Right lobe of liver (tissue), 6 donors: ENCODE data around the gene MAPK8IP3. TPM values are rescaled to one million over a fixed set of nuclear protein-coding genes. Genes with fewer than 3 reads are reported as not detected.
A peak's percentile ranks its signal among the peaks of the same experiment; 100 is the strongest.

Source experiments
- ATAC-seq, 4 donors: fragments of 200-7000 bp; cut with Tn5 transposase; one replicate each; pipeline ENCODE4 v1.9.1; 2020; ENCODE audit warnings: mild to moderate bottlenecking in 4 of 4, moderate library complexity in 4 of 4
- DNase-seq, 3 donors: peaks; one replicate each; pipeline ENCODE4 v3.0.0-alpha.2; 2020
- H3K27ac ChIP-seq, 3 donors: fragments of 200-600 bp; one replicate each; pipeline ENCODE4 v1.8.0; 2022
- H3K27me3 ChIP-seq, 2 donors: fragments of 200-600 bp; one replicate each; pipeline ENCODE4 v1.8.0; 2022
- H3K36me3 ChIP-seq, 4 donors: fragments of 200-600 bp; sonication (generic) in 1 of 4; one replicate each; pipeline versions ENCODE4 v1.5.1 to v1.8.0; 2017 to 2022; ENCODE audit warnings: control low read depth in 1 of 4
- H3K4me1 ChIP-seq, 4 donors: fragments of 200-600 bp; sonication (generic) in 1 of 4; one replicate each; pipeline versions ENCODE4 v1.5.1 to v1.8.0; 2017 to 2022; ENCODE audit warnings: control low read depth in 1 of 4
- H3K4me3 ChIP-seq, 3 donors: fragments of 200-600 bp; one replicate each; pipeline ENCODE4 v1.8.0; 2022
- H3K9me3 ChIP-seq, 4 donors: fragments of 200-600 bp; sonication (generic) in 1 of 4; one replicate each; pipeline versions ENCODE4 v1.5.1 to v1.8.0; 2017 to 2022; ENCODE audit warnings: control low read depth in 1 of 4
- CTCF ChIP-seq, 4 donors: fragments of 200-600 bp in 3 of 4; fragments of 450-650 bp in 1 of 4; IDR thresholded peaks; one replicate each; pipeline versions ENCODE4 v1.5.1 to v1.8.0; 2016 to 2022; ENCODE audit warnings: antibody characterized with exemption in 4 of 4, mild to moderate bottlenecking in 2 of 4
- POLR2A ChIP-seq: fragments of 450-650 bp; IDR thresholded peaks from one replicate; pipeline ENCODE4 v1.6.1; 2017; ENCODE audit warnings: antibody characterized with exemption, mild to moderate bottlenecking
- WGBS: methylation state at CpG from one replicate; pipeline ENCODE4 v1.1.6; 2018; ENCODE audit warnings: low coverage, low lambda C conversion rate; ENCODE audit not compliant: insufficient coverage; ENCODE audit errors: missing lambda C conversion rate; 5-methylcytosine and 5-hydroxymethylcytosine counted together
- intact Hi-C, 2 donors: fragments of 100-400 bp; cut with DNase I; formaldehyde crosslinking; loops; one replicate each; pipeline versions ENCODE4 v1.11.2 to v1.14.1; 2022
- total RNA-seq, 6 experiments: library from RNA; depleted of rRNA in 2 of 6; stranded (reverse); fragments of >200 nt in 2 of 6; fragmentation: NEBNext Ultra II Directional in 3 of 6; extraction: Animal tissue kit (Norgen Biotek cat#: 25700) in 3 of 6; gene quantifications; one replicate each; pipeline versions ENCODE4 v1.1.0 to v1.2.4, GENCODE V29; 2016 to 2023
- donor health status: DM: no; HTN: yes; CAD: no.
- donor health status: DM: no; HTN: no; CAD: no.
- donor health status: DM: no; HTN: no; CAD: no.
- donor health status: DM: no; HTN: yes; CAD: no.
- donor health status: DM: no; HTN: yes; CAD: no.

MAPK8IP3 gene
- total RNA-seq, 6 experiments from 2014 or later, result 8.7 to 37.3 (median 23.0) TPM

- TF ChIP-seq CTCF (IDR thresholded peaks at IDR 0.05) (peak in 1 of 4 donors; percentile 29), POLR2A (peak; percentile 21)
- H3K27ac ChIP-seq, result peak overlapping the region in 2 of 3 donors; percentile 58 to 71
- H3K36me3 ChIP-seq, result peaks cover 0 to 22% (median 4%) of the 10 kb centered on the region in 4 donors
- DNase-seq (peak; percentile 85 to 95 (median 94)), ATAC-seq (peak; percentile 50 to 57 (median 54))
- WGBS, result 38% methylated on average over 8 of the region's 27 CpGs
- H3K4me3 ChIP-seq, result peak overlapping the region in 2 of 3 donors; percentile 14 to 21
- H3K9me3 ChIP-seq, result no peaks in the 10 kb centered on the region
- peaks cover 0 to 35% (median 11%) of the 10 kb centered on the region in 4 donors for H3K4me1 ChIP-seq
- H3K27me3 ChIP-seq, result no peaks in the 10 kb centered on the region
- intact Hi-C loops, result loop anchor here in 1 of 2 donors (5.0 kb wide), 1 partner anchor 42 kb away; no protein-coding TSS in a partner anchor
Measured at GRCh38 chr16:1779741-1780676, 74.0 kb downstream of the MAPK8IP3 start.

GRCh38 chr16:1780677-1781072, 74.7 kb downstream of the MAPK8IP3 start:
- peak overlapping the region in 2 of 3 donors; percentile 58 to 71 for H3K27ac ChIP-seq
- TF ChIP-seq CTCF (IDR thresholded peaks at IDR 0.05), result no peak
- no peak for TF ChIP-seq POLR2A
- intact Hi-C loops, result no loop called here
- H3K36me3 ChIP-seq, result peaks cover 0 to 22% (median 4%) of the 10 kb centered on the region in 4 donors
- H3K4me1 ChIP-seq, result peaks cover 0 to 35% (median 11%) of the 10 kb centered on the region in 4 donors
- H3K9me3 ChIP-seq, result no peaks in the 10 kb centered on the region
- ATAC-seq (no peak), DNase-seq (no peak)
- H3K27me3 ChIP-seq, result no peaks in the 10 kb centered on the region
- 55% methylated on average over 6 of the region's 6 CpGs for WGBS
- H3K4me3 ChIP-seq, result peak overlapping the region in 1 of 3 donors; percentile 94

DNA sequence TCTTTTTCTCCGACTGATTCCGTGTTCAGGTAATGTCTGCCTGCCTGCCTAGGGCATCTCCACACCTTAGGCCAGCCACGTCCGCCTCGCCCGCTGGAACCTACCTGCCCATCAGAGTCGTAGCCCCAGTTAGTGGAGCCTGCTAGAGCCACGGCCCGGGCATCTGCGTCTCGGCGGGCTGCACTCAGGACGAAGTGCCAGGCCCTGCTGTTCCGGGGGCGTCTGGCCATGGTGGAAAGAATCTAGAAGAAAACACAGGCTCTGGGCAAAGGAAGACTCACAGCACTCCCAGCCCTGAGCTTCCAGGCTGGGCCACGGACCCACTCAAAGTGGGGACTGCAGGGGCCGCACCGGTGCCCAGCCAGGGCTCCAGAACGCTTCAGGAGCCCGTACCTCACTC, 75.3 kb downstream of the MAPK8IP3 start:
- WGBS, result 60% methylated on average over 1 of the region's 20 CpGs
- DNase-seq (peak in 2 of 3 donors; percentile 37 to 56), ATAC-seq (no peak)
- no peak for TF ChIP-seq CTCF (IDR thresholded peaks at IDR 0.05)
- no peak for TF ChIP-seq POLR2A
- Histone ChIP-seq H3K4me3 (peak overlapping the region; percentile 84 to 94 (median 86)), H3K9me3 (no peaks in the 10 kb centered on the region), H3K27me3 (no peaks in the 10 kb centered on the region), H3K4me1 (peaks cover 0 to 35% (median 11%) of the 10 kb centered on the region in 4 donors), H3K36me3 (peaks cover 0 to 22% (median 4%) of the 10 kb centered on the region in 4 donors), H3K27ac (peak overlapping the region; percentile 75 to 95 (median 78))
- intact Hi-C loops, result no loop called here

DNA sequence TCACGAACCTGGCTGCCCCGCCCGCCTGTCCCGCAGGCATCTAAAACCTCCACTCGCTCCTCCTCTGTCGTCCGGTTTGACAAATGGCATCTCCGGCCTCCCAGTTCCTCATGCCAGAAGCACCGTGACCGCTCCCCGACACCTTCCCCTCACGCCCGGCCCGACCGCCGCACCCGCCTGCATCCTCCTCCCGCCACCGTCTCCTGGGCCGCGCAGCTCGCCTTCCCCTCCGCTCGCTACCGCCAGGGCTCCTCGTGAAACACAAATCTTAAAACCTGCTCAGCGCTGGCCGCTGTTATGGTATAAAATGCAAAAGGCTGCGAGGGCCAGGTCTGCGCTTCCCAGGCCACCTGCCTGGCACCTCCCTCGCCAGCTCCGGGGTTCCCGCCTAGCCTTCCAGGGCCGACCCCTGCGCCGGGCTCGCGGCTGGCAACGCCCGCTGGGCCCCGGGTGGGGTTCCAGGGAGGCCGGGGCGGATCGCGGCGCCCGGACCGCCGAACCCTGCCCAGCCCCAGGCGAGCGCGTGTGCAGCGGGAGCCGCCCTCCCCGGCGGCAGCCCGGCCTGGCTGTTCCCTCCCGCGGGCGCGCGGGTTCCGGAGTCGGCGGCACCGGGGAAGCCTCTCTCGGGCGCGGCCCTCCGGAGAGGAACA, 75.9 kb downstream of the MAPK8IP3 start:
- TF ChIP-seq POLR2A, result no peak

More for the DNA sequence above, 75.9 kb downstream of the MAPK8IP3 start:
- intact Hi-C loops, result no loop called here
- WGBS, result 0% methylated on average over 24 of the region's 70 CpGs
- Histone ChIP-seq H3K4me1 (peaks cover 0 to 35% (median 11%) of the 10 kb centered on the region in 4 donors), H3K4me3 (peak overlapping the region; percentile 84 to 94 (median 86)), H3K27ac (peak overlapping the region; percentile 75 to 95 (median 78)), H3K36me3 (peaks cover 0 to 17% (median 4%) of the 10 kb centered on the region in 4 donors), H3K9me3 (no peaks in the 10 kb centered on the region), H3K27me3 (no peaks in the 10 kb centered on the region)
- DNase-seq, result peak; percentile 44 to 62 (median 56)
- ATAC-seq, result peak in 2 of 4 donors; percentile 0 to 10
